NCI-H345 treated with DMSO at 0.1 percent for 48 hours (cell line): ENCODE measurements around the gene FBXO34.

Source experiments
- DNase-seq: peaks from one replicate; lab custom pipeline; 2025; ENCODE audit not compliant: unreplicated experiment; lab: John Stamatoyannopoulos, UW

The FBXO34 gene

DNA sequence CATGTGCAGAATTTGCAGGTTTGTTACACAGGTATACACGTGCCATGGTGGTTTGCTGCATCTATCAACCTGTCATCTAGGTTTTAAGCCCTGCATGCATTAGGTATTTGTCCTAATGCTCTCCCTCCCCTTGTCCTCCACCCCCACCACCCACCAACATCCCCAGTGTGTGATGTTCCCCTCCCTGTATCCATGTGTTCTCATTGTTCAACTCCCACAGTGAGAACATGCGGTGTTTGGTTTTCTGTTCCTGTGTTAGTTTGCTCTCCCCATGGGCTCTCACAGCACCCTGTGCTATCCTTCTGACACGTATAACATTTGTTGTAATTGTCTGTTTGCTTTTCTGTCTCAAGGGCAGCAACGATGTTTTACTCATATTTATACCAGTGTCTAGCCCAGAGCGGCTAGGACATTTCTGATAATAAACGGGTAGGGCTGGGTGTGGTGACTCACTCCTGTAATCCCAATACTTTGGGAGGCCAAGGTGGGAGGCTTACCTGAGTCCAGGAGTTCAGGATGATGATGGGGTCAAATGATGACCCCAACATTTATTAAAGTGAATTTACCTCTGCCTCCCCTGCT lies 73.5 kb downstream of the FBXO34 start:
- peak; percentile 45 for DNase-seq

DNA sequence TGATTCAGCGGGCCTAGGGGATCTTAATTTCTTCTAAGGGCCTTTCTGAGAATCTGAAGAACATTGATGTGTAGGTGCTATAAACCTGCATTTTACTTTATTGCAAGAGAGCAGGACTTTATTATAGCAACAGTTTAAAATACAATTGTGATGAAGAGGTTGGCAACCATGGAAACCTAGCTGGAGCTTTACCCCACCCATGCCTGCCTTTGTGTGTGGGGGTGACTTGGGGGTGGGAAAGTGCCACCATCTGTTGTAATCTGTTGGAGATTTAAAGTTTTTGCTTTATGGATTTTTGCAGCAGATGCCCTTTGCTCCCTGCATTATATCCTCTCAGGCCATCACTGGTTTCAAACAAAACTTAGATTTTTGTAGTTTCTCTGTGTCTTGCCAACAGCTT lies 75.8 kb downstream of the FBXO34 start:
- DNase-seq, result no peak

DNA sequence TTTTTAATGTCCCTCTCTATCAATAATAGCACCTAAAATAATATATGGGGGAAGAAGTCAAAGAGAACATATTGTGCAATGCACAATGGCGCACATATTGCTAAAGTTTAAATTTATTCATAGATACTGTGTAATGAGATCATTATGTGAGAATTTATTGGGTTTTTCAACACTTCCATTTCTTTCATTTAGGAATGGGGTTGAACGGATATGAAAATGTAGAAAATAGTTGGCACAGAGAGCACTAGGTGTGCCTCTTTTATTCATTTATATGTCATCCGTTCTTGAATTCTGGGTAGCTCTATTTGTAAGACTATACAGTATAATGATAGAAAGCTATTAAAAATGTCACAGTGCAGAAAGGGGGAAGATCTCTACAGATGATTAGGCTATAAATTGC lies 76.5 kb downstream of the FBXO34 start:
- DNase-seq, result no peak

DNA sequence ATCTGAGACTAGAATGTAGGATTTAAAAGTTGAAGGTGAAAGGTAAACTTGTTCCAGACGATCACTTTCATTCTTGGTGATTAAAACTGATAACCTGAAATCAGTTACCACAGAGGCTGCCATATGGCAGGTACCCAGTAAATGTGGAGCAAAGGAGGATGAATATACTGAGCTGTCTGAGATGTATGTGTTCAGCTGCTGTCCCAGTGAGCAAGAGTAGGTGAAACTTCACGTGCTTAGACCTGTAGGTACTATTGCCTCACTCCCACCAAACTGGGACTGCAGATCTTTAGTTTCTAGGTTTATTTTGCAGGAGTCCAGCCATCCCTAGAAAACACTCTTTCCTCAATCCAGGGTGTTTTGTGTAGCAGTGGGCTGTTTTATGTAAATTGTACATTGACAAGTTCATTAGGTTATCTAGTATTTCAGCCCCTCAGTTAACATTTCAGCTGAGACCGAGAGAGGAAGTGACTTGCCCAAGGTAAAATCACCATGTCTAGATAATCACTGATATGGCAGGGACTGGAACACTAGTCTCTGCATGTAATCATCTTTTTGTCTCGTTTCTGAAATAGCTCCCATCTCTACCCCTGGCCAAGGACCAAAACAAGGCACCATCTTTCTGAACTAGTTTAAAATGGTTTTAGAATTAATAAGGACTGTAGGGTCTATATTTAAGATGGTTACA lies 77.7 kb downstream of the FBXO34 start:
- no peak for DNase-seq

DNA sequence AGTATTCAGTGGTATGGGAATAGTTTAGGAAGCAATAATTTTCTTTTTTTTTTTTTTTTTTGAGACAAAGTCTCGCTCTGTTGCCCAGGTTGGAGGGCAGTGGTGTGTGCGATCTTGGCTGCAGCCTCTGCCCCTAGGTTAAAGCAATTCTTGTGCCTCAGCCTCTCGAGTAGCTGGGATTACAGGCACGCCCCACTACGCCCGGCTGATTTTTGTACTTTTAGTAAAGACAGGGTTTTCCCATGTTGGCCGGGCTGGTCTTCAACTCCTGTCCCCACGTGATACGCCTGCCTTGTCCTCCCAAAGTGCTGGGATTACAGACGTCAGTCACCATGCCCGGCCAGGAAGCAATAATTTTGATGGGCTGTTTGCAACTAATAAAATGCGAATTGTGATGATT lies 78.3 kb downstream of the FBXO34 start:
- DNase-seq, result no peak

DNA sequence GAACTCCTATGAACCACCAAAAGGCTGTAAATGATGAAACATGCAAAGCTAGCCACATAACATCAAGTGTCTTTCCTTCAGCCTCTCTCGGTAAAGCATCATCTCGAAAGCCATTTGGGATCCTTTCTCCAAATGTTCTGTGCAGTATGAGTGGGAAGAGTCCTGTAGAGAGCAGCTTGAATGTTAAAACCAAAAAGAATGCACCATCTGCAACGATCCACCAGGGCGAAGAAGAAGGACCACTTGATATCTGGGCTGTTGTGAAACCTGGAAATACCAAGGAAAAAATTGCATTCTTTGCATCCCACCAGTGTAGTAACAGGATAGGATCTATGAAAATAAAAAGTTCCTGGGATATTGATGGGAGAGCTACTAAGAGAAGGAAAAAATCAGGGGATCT lies 79.2 kb downstream of the FBXO34 start:
- no peak for DNase-seq

DNA sequence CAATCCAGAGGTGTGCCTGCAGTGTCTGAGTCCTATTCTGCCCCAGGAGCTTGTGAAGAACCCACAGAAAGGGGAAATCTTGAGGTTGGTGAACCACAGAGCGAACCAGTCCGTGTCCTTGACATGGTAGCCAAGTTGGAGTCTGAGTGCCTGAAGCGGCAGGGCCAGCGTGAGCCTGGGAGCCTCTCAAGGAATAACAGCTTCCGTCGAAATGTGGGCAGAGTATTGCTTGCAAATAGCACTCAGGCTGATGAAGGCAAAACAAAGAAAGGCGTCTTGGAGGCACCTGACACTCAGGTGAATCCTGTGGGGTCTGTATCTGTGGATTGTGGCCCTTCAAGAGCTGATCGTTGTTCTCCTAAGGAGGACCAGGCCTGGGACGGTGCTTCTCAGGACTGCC lies 79.9 kb downstream of the FBXO34 start:
- no peak for DNase-seq

DNA sequence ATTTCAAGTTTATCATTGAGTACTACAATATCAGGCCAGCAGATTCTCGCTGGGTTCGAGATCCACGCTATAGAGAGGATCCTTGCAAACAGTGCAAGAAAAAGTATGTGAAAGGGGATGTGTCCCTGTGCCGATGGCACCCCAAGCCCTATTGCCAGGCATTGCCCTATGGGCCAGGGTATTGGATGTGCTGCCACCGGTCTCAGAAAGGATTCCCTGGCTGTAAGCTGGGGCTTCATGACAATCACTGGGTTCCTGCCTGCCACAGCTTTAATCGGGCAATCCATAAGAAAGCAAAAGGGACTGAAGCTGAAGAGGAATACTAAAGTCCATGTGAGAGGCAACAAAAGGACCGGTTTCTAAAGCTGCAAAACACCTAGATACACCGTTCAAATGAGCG lies 81.0 kb downstream of the FBXO34 start:
- no peak for DNase-seq

DNA sequence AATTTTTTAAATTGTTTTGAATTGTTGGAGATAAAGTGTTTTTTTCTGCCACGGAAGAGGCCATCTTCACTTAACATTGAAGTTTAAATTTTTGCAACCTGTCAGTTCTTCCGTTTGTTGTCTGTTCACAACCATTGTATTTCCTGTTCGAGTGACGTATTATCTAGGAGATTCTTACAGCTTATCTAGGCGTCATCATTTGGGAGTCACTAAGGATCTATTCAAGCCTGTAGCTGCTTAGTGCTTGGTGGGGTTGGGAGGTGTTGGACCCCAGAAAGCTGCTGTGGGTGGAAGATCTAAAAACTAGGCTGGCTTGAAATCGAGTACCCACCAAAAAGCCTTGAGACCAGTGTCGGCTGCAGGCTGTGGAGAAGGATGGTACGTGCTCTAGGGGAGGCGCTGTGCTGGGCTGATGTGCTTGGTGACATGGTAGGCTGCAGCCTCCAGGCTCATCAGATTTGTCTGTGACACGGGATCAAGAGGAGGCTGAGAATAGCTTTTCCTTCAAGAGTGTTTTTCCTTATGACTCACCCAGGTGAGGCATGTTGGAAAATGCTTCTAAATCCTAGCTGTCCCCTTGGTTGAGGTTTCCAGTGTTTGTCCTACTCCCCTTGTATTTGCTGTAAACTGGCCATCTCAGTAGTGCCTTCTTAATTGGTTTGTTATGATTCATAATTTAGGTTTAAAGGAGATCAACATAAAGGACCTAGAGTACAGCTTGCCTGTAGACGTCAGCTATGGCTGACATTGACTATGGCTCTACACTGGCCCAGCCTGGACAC lies 82.7 kb downstream of the FBXO34 start:
- DNase-seq, result no peak

DNA sequence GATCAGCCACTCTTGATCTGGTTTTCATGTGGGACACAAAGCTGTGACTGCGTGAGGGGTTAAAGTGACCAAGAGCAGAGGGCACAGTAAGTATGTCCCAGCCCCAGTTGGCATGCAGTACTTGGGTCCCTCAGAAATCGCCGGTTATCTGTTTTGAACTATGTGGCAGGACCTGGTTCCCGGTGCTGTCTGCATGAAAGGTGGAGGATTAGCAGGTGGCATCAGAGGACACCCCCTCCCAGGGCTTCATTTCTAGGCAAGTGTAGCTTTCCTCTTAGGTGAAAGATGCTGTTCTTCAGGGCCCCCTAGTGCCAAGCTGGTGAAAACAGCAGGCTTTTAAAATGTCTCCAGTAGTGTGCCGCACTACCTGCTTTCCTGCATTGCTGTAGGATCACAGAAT lies 83.3 kb downstream of the FBXO34 start:
- DNase-seq, result peak; percentile 59

DNA sequence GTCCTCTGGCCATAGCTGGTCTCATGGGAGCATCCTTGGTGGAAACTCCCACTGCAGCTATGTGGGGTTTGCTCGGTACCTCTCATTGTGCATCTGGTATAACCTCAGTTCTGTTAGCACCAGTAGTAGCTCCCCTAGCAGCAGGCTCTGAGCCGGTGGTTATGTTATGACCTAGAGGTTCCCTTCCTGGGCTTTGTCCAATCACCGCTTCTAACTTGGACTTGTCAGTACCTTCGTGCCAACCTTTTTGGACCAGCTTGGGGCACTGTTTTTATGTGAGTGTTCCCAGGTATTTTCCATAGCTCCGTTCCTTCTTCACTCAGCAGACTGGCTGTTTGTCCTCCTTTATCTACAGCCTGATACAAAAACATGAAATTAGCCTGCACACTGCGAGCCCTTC lies 84.7 kb downstream of the FBXO34 start:
- DNase-seq, result no peak

DNA sequence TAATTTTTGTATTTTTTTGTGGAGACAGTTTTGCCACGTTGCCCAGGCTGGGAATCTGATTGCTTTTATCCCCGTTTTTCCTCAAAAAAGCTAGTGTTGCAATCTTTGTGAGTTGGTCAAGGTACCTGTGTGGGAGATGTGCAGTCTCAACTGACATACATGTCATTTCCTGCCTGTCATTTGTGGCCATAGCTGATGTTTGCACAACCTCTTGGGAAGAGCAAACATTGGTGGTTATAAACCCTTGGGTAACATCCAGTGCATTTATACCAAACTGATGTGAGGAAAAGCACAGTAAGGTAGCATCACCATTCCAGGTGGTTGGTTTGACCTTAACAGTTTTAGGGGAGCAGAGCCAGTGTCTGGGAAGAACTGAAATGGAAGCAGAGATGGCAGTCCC lies 85.7 kb downstream of the FBXO34 start:
- no peak for DNase-seq

DNA sequence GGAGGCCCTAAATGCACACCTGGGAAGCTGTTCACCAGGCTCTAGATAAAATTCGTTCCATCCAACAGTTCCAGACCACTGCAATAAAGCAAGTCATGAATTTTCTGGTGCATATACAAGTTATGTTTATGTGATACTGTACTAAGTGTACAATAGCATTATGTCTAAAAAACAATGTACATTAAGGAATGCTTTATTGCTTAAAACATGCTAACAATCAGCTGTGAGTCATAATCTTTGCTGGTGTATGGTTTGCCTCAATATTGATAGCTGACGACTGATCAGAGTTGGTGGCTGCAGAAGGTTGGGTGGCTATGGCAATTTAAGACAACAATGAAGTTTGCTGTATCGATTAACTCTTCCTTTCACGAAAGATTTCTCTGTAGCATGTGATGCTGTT lies 88.1 kb downstream of the FBXO34 start:
- DNase-seq, result no peak

DNA sequence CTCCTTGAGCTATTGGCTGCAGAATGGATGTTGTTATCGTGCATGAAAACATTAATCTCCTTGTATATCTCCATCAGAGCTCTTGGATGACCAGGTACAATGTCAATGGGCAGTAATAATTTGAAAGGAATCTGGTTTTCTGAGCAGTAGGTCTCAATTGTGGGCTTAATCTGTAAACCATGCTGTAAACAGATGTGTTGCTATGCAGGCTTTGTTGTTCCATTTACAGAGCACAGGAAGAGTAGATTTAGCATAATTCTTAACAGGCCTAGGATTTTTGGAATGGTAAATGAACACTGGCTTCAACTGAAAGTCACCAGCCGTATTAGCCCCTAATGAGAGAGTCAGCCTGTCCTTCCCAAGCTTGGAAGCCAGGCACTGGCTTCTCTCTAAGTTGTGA lies 90.0 kb downstream of the FBXO34 start:
- no peak for DNase-seq

DNA sequence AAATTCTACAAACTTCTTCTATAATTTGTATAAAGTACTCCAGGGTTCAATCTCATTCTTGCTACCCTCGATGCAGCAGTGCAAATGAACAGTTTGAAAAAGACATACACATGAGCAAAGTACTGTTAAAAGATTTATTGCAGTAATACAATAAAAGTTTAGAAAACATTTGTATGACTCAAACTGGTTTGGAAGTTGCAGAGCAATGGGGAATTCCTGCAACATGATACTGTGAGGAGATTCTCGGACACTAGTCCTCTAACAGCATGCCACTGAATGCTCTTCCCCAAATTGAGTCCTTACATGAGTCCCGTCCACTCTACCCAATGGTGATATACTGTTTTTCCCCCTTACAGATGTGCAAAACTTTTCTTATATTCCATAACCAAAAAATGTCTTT lies 95.0 kb downstream of the FBXO34 start:
- no peak for DNase-seq

DNA sequence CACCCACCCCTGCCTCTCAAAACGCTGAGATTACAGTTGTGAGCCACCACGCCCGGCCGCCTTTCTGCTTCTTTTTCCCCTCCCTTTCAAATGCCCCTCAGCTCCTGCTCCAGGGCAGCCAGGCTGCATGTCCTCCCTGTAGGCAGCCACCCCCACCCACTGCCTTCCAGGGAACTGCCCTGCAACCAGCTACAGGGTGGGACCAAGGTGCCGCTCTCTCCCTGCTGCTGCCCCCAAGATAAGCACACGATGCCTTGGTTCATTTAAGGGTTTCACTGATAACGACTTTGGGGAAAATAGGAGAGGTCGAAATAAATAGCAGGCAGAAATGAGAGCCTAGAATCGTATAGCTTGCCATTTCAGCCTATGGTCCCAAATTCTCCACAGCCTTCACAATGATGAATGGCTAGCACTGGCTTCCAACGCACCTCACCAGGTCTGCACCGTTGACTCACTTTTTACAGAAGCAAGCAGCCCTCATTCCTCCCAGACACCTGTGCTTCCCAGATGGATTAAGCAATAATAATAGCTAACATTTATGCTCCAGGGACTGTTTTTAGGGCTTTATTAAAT lies 99.7 kb downstream of the FBXO34 start:
- no peak for DNase-seq

DNA sequence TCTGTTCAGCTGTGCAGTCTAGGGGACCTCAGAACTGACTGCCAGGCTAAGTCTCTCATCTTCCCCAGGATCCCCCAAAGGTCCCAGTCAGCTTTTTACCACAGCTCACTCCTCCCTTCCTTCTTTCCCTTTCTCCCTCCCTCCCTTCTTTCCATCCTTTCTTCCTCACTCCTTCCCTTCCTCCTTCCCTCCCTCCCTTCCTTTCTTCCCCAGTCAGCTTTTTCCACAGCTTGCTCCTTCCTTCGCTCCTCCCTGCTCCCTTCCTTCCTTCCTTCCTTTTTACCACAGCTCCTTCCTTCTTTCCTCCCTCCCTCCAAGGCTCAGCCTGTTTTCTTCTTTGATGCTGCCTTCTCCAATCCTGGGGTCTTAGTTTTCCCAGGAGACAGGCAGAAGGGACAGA lies 101.2 kb downstream of the FBXO34 start:
- no peak for DNase-seq

DNA sequence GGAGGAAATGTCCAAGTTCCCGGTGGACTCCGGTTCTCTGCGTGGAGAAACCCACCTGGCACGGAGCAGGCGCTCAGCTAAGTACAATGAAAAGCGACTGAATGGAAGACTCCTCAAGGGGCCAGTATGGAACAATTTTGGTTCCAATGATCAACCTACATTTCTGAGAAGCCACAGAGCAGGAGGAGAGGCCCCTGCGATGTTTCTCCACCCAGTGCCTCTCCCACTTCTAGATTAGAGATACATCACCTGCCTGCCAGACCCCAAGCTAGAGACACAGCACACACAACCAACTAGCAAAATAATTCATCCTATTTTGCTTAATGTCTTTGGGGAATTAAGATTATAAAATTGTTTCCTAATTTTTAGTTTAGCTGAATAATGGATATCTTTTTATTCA lies 101.6 kb downstream of the FBXO34 start:
- DNase-seq, result no peak

DNA sequence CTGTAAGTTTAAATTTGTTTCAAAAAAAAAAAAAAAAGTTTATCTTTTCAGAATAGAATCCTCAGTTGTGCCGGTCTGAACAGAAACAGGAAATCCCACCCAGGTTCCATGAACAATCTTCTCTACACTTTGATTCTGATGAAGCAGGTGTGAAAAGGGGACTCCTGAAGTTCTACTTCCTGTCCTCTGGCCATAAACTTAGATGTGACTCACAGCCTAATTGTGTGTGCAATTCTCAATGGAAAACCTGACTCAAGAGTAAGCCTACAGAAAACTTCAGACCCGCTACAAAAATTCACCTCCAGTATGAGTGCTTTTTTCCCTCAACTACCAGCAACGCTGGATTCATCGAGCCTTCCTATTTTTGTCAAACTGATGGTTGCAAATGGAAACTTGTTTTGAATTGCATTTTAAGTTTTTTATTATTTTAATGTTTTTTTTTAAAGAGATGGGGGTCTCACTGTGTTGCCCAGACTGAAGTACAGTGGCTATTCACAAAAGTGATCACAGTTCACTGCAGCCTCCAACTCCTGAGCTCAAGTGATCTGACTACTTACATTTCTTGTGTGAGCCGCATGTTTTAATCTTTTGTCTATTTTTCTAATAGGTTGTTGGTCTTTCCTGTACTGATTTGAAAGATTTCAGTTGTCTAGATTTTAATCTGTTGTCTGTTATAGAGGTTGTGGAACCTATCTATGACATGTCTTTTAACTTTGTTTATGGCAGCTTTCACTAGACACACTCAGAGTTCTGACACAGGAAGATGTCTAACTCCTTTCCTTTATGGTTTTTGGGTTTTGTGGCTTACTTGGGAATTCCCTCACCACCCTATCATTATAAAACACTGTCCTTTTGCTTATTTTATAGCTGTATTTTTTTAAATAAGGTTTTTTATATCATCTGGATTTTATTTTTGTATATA lies 102.8 kb downstream of the FBXO34 start:
- DNase-seq, result no peak

DNA sequence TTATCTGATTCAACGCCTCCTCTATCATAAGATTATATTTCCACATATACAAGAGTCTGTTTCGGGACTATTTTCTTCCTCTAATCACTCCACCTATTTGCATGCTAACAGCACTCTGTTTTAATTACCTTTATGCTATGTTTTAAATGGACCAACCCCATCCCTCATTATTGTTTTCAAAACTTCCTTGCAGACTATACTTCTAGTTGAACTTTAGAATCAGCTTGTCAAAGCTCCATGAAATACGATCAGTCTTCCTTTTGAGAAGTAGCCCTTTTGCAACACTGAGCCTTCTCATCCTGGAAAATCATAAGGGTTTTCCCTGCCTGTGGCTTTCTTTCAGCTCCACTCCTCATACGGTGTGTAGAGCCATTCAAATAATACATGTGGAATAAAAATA lies 103.5 kb downstream of the FBXO34 start:
- no peak for DNase-seq

DNA sequence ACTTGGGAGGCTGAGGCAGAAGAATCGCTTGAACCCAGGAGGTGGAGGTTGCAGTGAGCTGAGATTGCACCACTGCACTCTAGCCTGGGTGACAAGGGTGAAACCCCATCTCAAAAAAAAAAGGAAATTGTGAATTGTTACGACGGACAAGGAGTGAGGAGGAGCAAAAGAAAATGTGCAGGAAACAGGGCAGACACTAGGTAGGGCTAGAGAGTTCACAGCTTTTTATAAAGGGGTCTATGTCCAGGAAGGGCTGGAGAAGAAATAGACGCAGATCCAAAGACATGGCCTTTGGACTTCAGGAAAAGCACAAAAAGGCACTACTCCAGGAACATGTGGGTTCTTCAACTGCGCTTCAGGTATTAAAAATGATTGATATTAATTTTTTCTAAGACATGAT lies 106.0 kb downstream of the FBXO34 start:
- DNase-seq, result no peak
